Gastroesophageal sphincter (tissue), 4 donors: ENCODE measurements around the gene CENPT. TPM values are rescaled to one million over a fixed set of nuclear protein-coding genes. Genes with fewer than 3 reads are reported as not detected.
A peak's percentile ranks its signal among the peaks of the same experiment; 100 is the strongest.

Experiments
- ATAC-seq: fragments of 150-250 bp; one replicate; pipeline ENCODE4 v1.9.1; 2016; ENCODE audit warnings: mild to moderate bottlenecking, moderate library complexity
- H3K27ac ChIP-seq, 4 donors: fragments of 200-600 bp; sonication (generic) in 3 of 4; 1 replicate in 3 of 4; 2 replicates in 1 of 4; pipeline ENCODE4 v1.5.1; 2016 to 2019
- H3K27me3 ChIP-seq: fragments of 200-600 bp; sonication (generic); one replicate; pipeline ENCODE4 v1.5.1; 2019
- H3K36me3 ChIP-seq, 2 donors: fragments of 200-600 bp; sonication (generic); one replicate each; pipeline ENCODE4 v1.5.1; 2019; ENCODE audit warnings: control low read depth in 1 of 2
- H3K4me1 ChIP-seq, 3 donors: fragments of 200-600 bp; sonication (generic); 1 replicate in 2 of 3; 2 replicates in 1 of 3; pipeline ENCODE4 v1.5.1; 2016 to 2019; ENCODE audit warnings: control low read depth in 2 of 3
- H3K4me3 ChIP-seq, 2 donors: fragments of 200-600 bp; sonication (generic); one replicate each; pipeline ENCODE4 v1.5.1; 2019; ENCODE audit warnings: mild to moderate bottlenecking in 1 of 2, moderate library complexity in 1 of 2
- H3K9me3 ChIP-seq, 3 donors: fragments of 200-600 bp; sonication (generic); one replicate each; pipeline ENCODE4 v1.5.1; 2017 to 2019; ENCODE audit warnings: control low read depth in 2 of 3
- CTCF ChIP-seq, 4 experiments: fragments of 200-600 bp in 2 of 4; fragments of 450-650 bp in 2 of 4; sonication (generic) in 1 of 4; IDR thresholded peaks; one replicate each; pipeline ENCODE4 v1.5.1; 2017 to 2019; ENCODE audit warnings: antibody characterized with exemption in 4 of 4, mild to moderate bottlenecking in 2 of 4, moderate library complexity in 2 of 4
- EP300 ChIP-seq: sonication (generic); formaldehyde crosslinking; IDR thresholded peaks from one replicate; pipeline ENCODE4 v1.6.1; 2017; ENCODE audit warnings: antibody characterized with exemption, mild to moderate bottlenecking
- POLR2A ChIP-seq, 2 donors: fragments of 450-650 bp; IDR thresholded peaks; one replicate each; pipeline ENCODE4 v1.6.1; 2017; ENCODE audit warnings: antibody characterized with exemption in 2 of 2, mild to moderate bottlenecking in 2 of 2, moderate library complexity in 1 of 2
- POLR2AphosphoS5 ChIP-seq: sonication (generic); formaldehyde crosslinking; IDR thresholded peaks from one replicate; pipeline ENCODE4 v1.6.1; 2017; ENCODE audit warnings: antibody characterized with exemption
- WGBS, 2 donors: methylation state at CpG; one replicate each; pipeline ENCODE4 v1.1.5; 2018; ENCODE audit warnings: low coverage in 1 of 2; 5-methylcytosine and 5-hydroxymethylcytosine counted together
- total RNA-seq, 4 donors: library from RNA; depleted of rRNA; stranded (reverse); fragments of >200 nt; gene quantifications; one replicate each; pipeline ENCODE4 v1.1.0, GENCODE V29; 2016

Gene CENPT
- total RNA-seq, 4 donors from 2014 or later, result 15.4 to 44.2 (median 35.3) TPM

GRCh38 chr16:67853670-67854069 lies 6.2 kb upstream of the CENPT start:
- ATAC-seq, result no peak
- H3K27me3 ChIP-seq, result no peaks in the 10 kb centered on the region
- WGBS, 2 donors, result 88% methylated on average over 1 of the region's 3 CpGs; no CpG with 5 or more reads in 1 of the 2 donors
- no peak overlapping the region for H3K4me3 ChIP-seq
- H3K36me3 ChIP-seq, result no peaks in the 10 kb centered on the region
- H3K27ac ChIP-seq, result no peak overlapping the region
- no peak for TF ChIP-seq CTCF (IDR thresholded peaks at IDR 0.05)
- TF ChIP-seq POLR2AphosphoS5, result no peak
- TF ChIP-seq EP300, result no peak
- TF ChIP-seq POLR2A (IDR thresholded peaks at IDR 0.05), result no peak
- peaks cover 0 to 66% (median 19%) of the 10 kb centered on the region in 3 donors for H3K4me1 ChIP-seq
- no peaks in the 10 kb centered on the region for H3K9me3 ChIP-seq

GRCh38 chr16:67848118-67848517 lies 625 bp upstream of the CENPT start:
- peak overlapping the region in 3 of 4 donors; percentile 95 to 100 (median 99) for H3K27ac ChIP-seq
- H3K27me3 ChIP-seq, result no peaks in the 10 kb centered on the region
- H3K4me1 ChIP-seq, result peaks cover 6 to 72% (median 39%) of the 10 kb centered on the region in 3 donors
- ATAC-seq, result no peak
- 77 to 90% methylated on average over 2 to 4 of the region's 11 CpGs for WGBS, 2 donors
- peak overlapping the region in 1 of 2 donors; percentile 97 for H3K4me3 ChIP-seq
- H3K9me3 ChIP-seq, result no peaks in the 10 kb centered on the region
- no peaks in the 10 kb centered on the region for H3K36me3 ChIP-seq
- TF ChIP-seq CTCF (IDR thresholded peaks at IDR 0.05) (no peak), EP300 (no peak), POLR2A (IDR thresholded peaks at IDR 0.05) (no peak), POLR2AphosphoS5 (no peak)

- TF ChIP-seq EP300 (no peak), POLR2A (IDR thresholded peaks at IDR 0.05) (peak; percentile 36 to 60), POLR2AphosphoS5 (peak; percentile 72), CTCF (IDR thresholded peaks at IDR 0.05) (no peak)
- Histone ChIP-seq H3K4me1 (peaks cover 6 to 80% (median 39%) of the 10 kb centered on the region in 3 donors), H3K9me3 (no peaks in the 10 kb centered on the region), H3K36me3 (no peaks in the 10 kb centered on the region), H3K4me3 (peak within 1 kb of the TSS; percentile 74 to 97), H3K27me3 (no peaks in the 10 kb centered on the region), H3K27ac (peak within 1 kb of the TSS; percentile 11 to 100 (median 97))
- peak; percentile 88 for ATAC-seq
- WGBS, 2 donors, result 0% methylated on average over 1 of the region's 57 CpGs; no CpG with 5 or more reads in 1 of the 2 donors
These were observed 1.0 kb downstream of the CENPT start, which contains the start of gene NUTF2 for GRCh38 chr16:67846320-67847063. Gene NUTF2, plus strand, starts transcription at chr16:67846933. Its CDS starts 18,198 bp downstream, at chr16:67865131.

GRCh38 chr16:67846063-67846319 lies 1.5 kb downstream of the CENPT start:
- H3K9me3 ChIP-seq, result no peaks in the 10 kb centered on the region
- 0 to 4% methylated on average over 2 of the region's 2 CpGs for WGBS, 2 donors
- H3K36me3 ChIP-seq, result no peaks in the 10 kb centered on the region
- H3K27me3 ChIP-seq, result no peaks in the 10 kb centered on the region
- TF ChIP-seq POLR2A (IDR thresholded peaks at IDR 0.05), result no peak
- no peak for TF ChIP-seq POLR2AphosphoS5
- TF ChIP-seq EP300, result no peak
- TF ChIP-seq CTCF (IDR thresholded peaks at IDR 0.05), result no peak
- peak overlapping the region; percentile 11 to 100 (median 97) for H3K27ac ChIP-seq
- peaks cover 6 to 82% (median 39%) of the 10 kb centered on the region in 3 donors for H3K4me1 ChIP-seq
- H3K4me3 ChIP-seq, result peak overlapping the region; percentile 74 to 97
- ATAC-seq, result no peak
